ENCODE measurements around the gene FXYD2. TPM values are rescaled to one million over a fixed set of nuclear protein-coding genes. Genes with fewer than 3 reads are reported as not detected.

Gene FXYD2
- total and polyA plus RNA-seq, 2 of the 4 experiments (the other 2 are of a cell fraction) = 0.09 TPM; not detected in 1

- no peaks in the 10 kb centered on the region for H3K36me3 ChIP-seq (ENCODE audit: control insufficient read depth, insufficient read depth, low read length)
- H3K4ac ChIP-seq (ENCODE audit: low read depth, low read length) = no peak overlapping the region
- H3K18ac ChIP-seq (ENCODE audit: low read depth, low read length) = no peak overlapping the region
- H4K20me1 ChIP-seq (ENCODE audit: insufficient read depth, low read length) = no peaks in the 10 kb centered on the region
- H3K9me1 ChIP-seq (ENCODE audit: insufficient read depth, low read length) = no peaks in the 10 kb centered on the region
- no peak overlapping the region for H4K8ac ChIP-seq (ENCODE audit: low read depth in 2 of 2, low read length in 2 of 2)
- no TSS peak for BruUV-seq (replicated peaks)
- in situ Hi-C loops (cut with MboI; ENCODE audit: low sequenced_read_pairs) = loop anchor here (10.0 kb wide), 1 partner anchor 365 kb away; no protein-coding TSS in a partner anchor
- no peak overlapping the region for H3K27ac ChIP-seq (ENCODE audit: insufficient read depth, low read length)
- H3K9me3 ChIP-seq (ENCODE audit: control insufficient read depth, insufficient read depth, low read length) = no peaks in the 10 kb centered on the region
- H2AK5ac ChIP-seq (ENCODE audit: low read depth, low read length) = no peak overlapping the region
- ChIA-PET POLR2A (ENCODE audit: unreplicated experiment) (no interaction called here), CTCF (interaction anchor here (2.3 to 3.2 kb wide), 2 partner anchors 10 to 138 kb away, joined by 8 to 23 read pairs; no protein-coding TSS in a partner anchor)
- H3K23ac ChIP-seq (ENCODE audit: low read depth, low read length) = no peak overlapping the region
- no peak overlapping the region for H3K4me3 ChIP-seq (ENCODE audit: insufficient read depth, low read depth, low read length)
- ATAC-seq (ENCODE audit: low read depth) (peak; percentile 79), DNase-seq (peak; percentile 8)
- no peak overlapping the region for H3K4me2 ChIP-seq (ENCODE audit: low read depth, low read length)
- no peaks in the 10 kb centered on the region for H3K79me1 ChIP-seq (ENCODE audit: low read depth in 1 of 2, low read length in 2 of 2)
- no peak overlapping the region for H3K9ac ChIP-seq (ENCODE audit: low read depth, low read length)
- peaks cover 18% of the 10 kb centered on the region; the same call in 1 of the 2 replicates for H3K27me3 ChIP-seq (ENCODE audit: control insufficient read depth, insufficient read depth, low read length)
- 69 to 100% methylated on average over 1 to 8 of the region's 22 CpGs for WGBS, 2 experiments (ENCODE audit: extremely low coverage in 2 of 2, insufficient read length in 1 of 2)
- dilution Hi-C loops (cut with HindIII; ENCODE audit: low sequenced_read_pairs, unreplicated experiment) = no loop called here
- peak overlapping the region; percentile 51 for H2AFZ ChIP-seq (replicated peaks; ENCODE audit: low read length, poor library complexity)
- no peak overlapping the region for H4K5ac ChIP-seq (ENCODE audit: low read depth, low read length)
- no peak overlapping the region for H4K91ac ChIP-seq (ENCODE audit: insufficient read depth, low read depth, low read length)
- no peak overlapping the region for H3K14ac ChIP-seq (replicated peaks; ENCODE audit: low read depth, low read length)
- H2BK120ac ChIP-seq (ENCODE audit: low read depth, low read length) = no peak overlapping the region
- TF ChIP-seq MAFK (IDR thresholded peaks at IDR 0.05; ENCODE audit: low read depth, low read length) = no peak
- 0 out of 2 replicates have a peak, but pooled peaks have one; percentile 4 for TF ChIP-seq RAD21 (IDR thresholded peaks at IDR 0.05; ENCODE audit: low read length)
- peak; percentile 26; the same call in 1 of the 2 replicates for TF ChIP-seq CTCF (conservative IDR thresholded peaks at IDR 0.05; ENCODE audit: low read depth, low read length)
- no peak overlapping the region for H2AK9ac ChIP-seq (replicated peaks; ENCODE audit: low read depth, low read length, poor library complexity)
- H2BK15ac ChIP-seq (ENCODE audit: low read depth, low read length) = no peak overlapping the region
- H2BK20ac ChIP-seq (ENCODE audit: low read depth, low read length) = no peak overlapping the region
- peak overlapping the region; percentile 76 for H2BK5ac ChIP-seq (ENCODE audit: low read depth, low read length, poor library complexity, severe bottlenecking)
- intact Hi-C loops (cut with micrococcal nuclease) = no loop called here
- no peak overlapping the region for H3K56ac ChIP-seq (ENCODE audit: extremely low read depth, insufficient read depth, low read length)
- no peaks in the 10 kb centered on the region for H3K4me1 ChIP-seq (ENCODE audit: control insufficient read depth, insufficient read depth, low read length)
These were observed 15.1 kb downstream of the FXYD2 start for GRCh38 chr11:117809236-117810055.

Data from IMR-90 (cell line).